ENCODE results near the gene OR5H15. TPM values are rescaled to one million over a fixed set of nuclear protein-coding genes. Genes with fewer than 3 reads are reported as not detected.
"Not testable (repeated sequence)": the region's sequence is repeated elsewhere in the genome, so short reads cannot be mapped to it uniquely, and the experiment has no call there.

OR5H15 gene
- polyA plus RNA-seq, 2 of the 4 experiments (the other 2 are of a cell fraction) = not detected

- H3K4me1 ChIP-seq = no peaks in the 10 kb centered on the region
- H3K4me2 ChIP-seq = no peak within 1 kb of the TSS
- ChIA-PET CTCF (no interaction called here), POLR2A (no interaction called here)
- no peak within 1 kb of the TSS for H3K27ac ChIP-seq
- 0% methylated on average over 1 of the region's 1 CpG for WGBS (ENCODE audit: missing lambda C conversion rate)
- H3K9me3 ChIP-seq = no peaks in the 10 kb centered on the region
- ATAC-seq (no peak), FAIRE-seq (no peak), DNase-seq (ENCODE audit: low read depth in 1 of 2, low spot score in 1 of 2) (no peak)
- TF ChIP-seq EHF (CRISPR knock-in tag; IDR thresholded peaks at IDR 0.05) = no peak
- H3K4me3 ChIP-seq = no peak within 1 kb of the TSS
Measured at GRCh38 chr3:98147179-98147578, 19.3 kb upstream of the OR5H15 start, which contains the start of gene OR5H14. Gene OR5H14 (plus strand): TSS chr3:98147479. CDS start chr3:98149386, 1,907 bp downstream.

GRCh38 chr3:98148751-98149150 is 17.7 kb upstream of the OR5H15 start:
- ChIA-PET POLR2A (no interaction called here), CTCF (no interaction called here)
- TF ChIP-seq FOSL2 (IDR thresholded peaks at IDR 0.05) = no peak
- TF ChIP-seq FOSL2 (CRISPR knock-in tag; IDR thresholded peaks at IDR 0.05) = no peak
- TF ChIP-seq CHD2 (IDR thresholded peaks at IDR 0.05; ENCODE audit: low read length, partially characterized antibody) = no peak
- no peak for TF ChIP-seq PHF8 (IDR thresholded peaks at IDR 0.05; ENCODE audit: borderline replicate concordance, low read depth)
- no peak for TF ChIP-seq CBX8 (IDR thresholded peaks at IDR 0.05)
- no peak for TF ChIP-seq RARB (CRISPR knock-in tag; IDR thresholded peaks at IDR 0.05)
- TF ChIP-seq SREBF2 (IDR thresholded peaks at IDR 0.05) = no peak
- TF ChIP-seq HOXB5 (CRISPR knock-in tag; IDR thresholded peaks at IDR 0.05) = no peak
- no peak for TF ChIP-seq KDM1A (IDR thresholded peaks at IDR 0.05; ENCODE audit: low read depth)
- Histone ChIP-seq H3K27ac (no peak overlapping the region), H3K4me1 (no peaks in the 10 kb centered on the region), H3K4me3 (no peak overlapping the region), H3K4me2 (no peak overlapping the region), H3K9me3 (no peaks in the 10 kb centered on the region)
- ATAC-seq (no peak), DNase-seq (ENCODE audit: low read depth in 1 of 2, low spot score in 1 of 2) (no peak), FAIRE-seq (no peak)
- WGBS (ENCODE audit: missing lambda C conversion rate) = 9% methylated on average over 3 of the region's 3 CpGs

DNA sequence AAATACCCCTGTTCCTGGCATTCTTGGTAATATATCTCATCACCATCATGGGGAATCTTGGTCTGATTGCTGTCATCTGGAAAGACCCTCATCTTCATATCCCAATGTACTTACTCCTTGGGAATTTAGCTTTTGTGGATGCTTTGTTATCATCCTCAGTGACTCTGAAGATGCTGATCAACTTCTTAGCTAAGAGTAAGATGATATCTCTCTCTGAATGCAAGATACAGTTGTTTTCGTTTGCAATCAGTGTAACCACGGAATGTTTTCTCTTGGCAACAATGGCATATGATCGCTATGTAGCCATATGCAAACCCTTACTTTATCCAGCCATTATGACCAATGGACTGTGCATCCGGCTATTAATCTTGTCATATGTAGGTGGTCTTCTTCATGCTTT is 17.0 kb upstream of the OR5H15 start:
- H3K4me2 ChIP-seq; H3K9me3 ChIP-seq; ATAC-seq; H3K4me3 ChIP-seq; DNase-seq (ENCODE audit: low read depth in 1 of 2, low spot score in 1 of 2); H3K27ac ChIP-seq; POLR2A ChIA-PET; FAIRE-seq; CTCF ChIA-PET; H3K4me1 ChIP-seq: not testable (repeated sequence)
- WGBS (ENCODE audit: missing lambda C conversion rate) = 10% methylated on average over 4 of the region's 4 CpGs

DNA sequence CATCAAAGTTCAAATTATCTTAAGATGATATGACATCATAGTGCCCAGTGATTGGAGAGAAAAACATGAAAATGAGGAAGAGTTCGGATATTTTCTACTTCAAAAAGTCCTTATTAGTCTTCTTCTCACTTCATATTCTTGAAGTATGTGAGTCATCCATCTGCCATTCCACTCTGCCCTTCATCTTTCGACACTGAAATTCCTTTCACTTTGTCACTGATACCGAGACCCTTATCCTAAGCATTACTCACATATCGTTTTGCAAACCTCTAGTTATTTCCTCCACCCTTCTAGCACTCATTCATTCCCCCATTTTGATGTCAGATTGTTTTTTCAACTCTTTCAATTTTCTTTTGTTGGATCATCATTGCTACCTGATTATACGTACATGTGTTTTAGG is 15.3 kb upstream of the OR5H15 start:
- ATAC-seq (no peak), DNase-seq (ENCODE audit: low read depth in 1 of 2, low spot score in 1 of 2) (no peak), FAIRE-seq (no peak)
- Histone ChIP-seq H3K4me2 (no peak overlapping the region), H3K4me3 (no peak overlapping the region), H3K9me3 (no peaks in the 10 kb centered on the region), H3K27ac (no peak overlapping the region), H3K4me1 (no peaks in the 10 kb centered on the region)
- ChIA-PET CTCF (no interaction called here), POLR2A (no interaction called here)
- 15% methylated on average over 5 of the region's 5 CpGs for WGBS (ENCODE audit: missing lambda C conversion rate)
- TF ChIP-seq HDAC2 (IDR thresholded peaks at IDR 0.05) (no peak), KDM1A (IDR thresholded peaks at IDR 0.05; ENCODE audit: low read depth) (no peak), ESRRA (IDR thresholded peaks at IDR 0.05; ENCODE audit: borderline replicate concordance, low read length) (no peak), ZSCAN20 (CRISPR knock-in tag; IDR thresholded peaks at IDR 0.05) (no peak), CTCF (IDR thresholded peaks at IDR 0.05) (no peak), TP53 (CRISPR knock-in tag; IDR thresholded peaks at IDR 0.05) (no peak), CHD2 (IDR thresholded peaks at IDR 0.05; ENCODE audit: low read length, partially characterized antibody) (no peak), ATOH8 (CRISPR knock-in tag; IDR thresholded peaks at IDR 0.05; ENCODE audit: low read depth) (no peak), CBX2 (IDR thresholded peaks at IDR 0.05; ENCODE audit: borderline replicate concordance, low read depth) (no peak), RCOR1 (IDR thresholded peaks at IDR 0.05; ENCODE audit: low read depth, low read length) (no peak)
